Activated CD8-positive, alpha-beta memory T cell treated with anti-CD3 and anti-CD28 coated beads, Interleukin-2, amount 10 ng/mL, durations not matched to agents 7 days and 5 days (primary cell): Measurements from ENCODE around the gene FRMD8. TPM values are rescaled to one million over a fixed set of nuclear protein-coding genes. Genes with fewer than 3 reads are reported as not detected.
A peak's percentile ranks its signal among the peaks of the same experiment; 100 is the strongest.

ENCODE experiments used
- ATAC-seq: fragments of 150-1000 bp; cut with Tn5 transposase; one replicate; pipeline ENCODE4 v1.10.0; 2021; ENCODE audit warnings: moderate library complexity
- CTCF ChIA-PET: fragments of 350-600 bp; sonication (Branson Sonifier 250); formaldehyde crosslinking; loops from one replicate; lab custom pipeline; 2021; ENCODE audit warnings: antibody characterized with exemption; lab: Charles Lee
- DNase-seq: peaks from one replicate; pipeline ENCODE4 v3.0.0-alpha.2; 2020
- H3K27ac Mint-ChIP-seq: one replicate; pipeline ENCODE4 v1.8.0; 2021; ENCODE audit warnings: mild to moderate bottlenecking, mixed read lengths
- H3K27me3 Mint-ChIP-seq: one replicate; pipeline ENCODE4 v1.8.0; 2021; ENCODE audit warnings: mixed read lengths
- H3K36me3 Mint-ChIP-seq: one replicate; pipeline ENCODE4 v1.8.0; 2021; ENCODE audit warnings: mild to moderate bottlenecking, mixed read lengths
- H3K4me1 Mint-ChIP-seq: one replicate; pipeline ENCODE4 v1.8.0; 2021; ENCODE audit warnings: mixed read lengths
- H3K4me3 Mint-ChIP-seq: one replicate; pipeline ENCODE4 v1.8.0; 2021; ENCODE audit warnings: mild to moderate bottlenecking, moderate library complexity, mixed read lengths
- H3K9me3 Mint-ChIP-seq: one replicate; pipeline ENCODE4 v1.8.0; 2022; ENCODE audit warnings: low read depth, mixed read lengths
- total RNA-seq, 2 experiments: library from RNA; stranded (reverse); gene quantifications; one replicate each; pipeline ENCODE4 v1.2.3, GENCODE V29; 2021

The FRMD8 gene
- total RNA-seq, 2 experiments from 2014 or later: 52.0 to 56.7 TPM

DNA sequence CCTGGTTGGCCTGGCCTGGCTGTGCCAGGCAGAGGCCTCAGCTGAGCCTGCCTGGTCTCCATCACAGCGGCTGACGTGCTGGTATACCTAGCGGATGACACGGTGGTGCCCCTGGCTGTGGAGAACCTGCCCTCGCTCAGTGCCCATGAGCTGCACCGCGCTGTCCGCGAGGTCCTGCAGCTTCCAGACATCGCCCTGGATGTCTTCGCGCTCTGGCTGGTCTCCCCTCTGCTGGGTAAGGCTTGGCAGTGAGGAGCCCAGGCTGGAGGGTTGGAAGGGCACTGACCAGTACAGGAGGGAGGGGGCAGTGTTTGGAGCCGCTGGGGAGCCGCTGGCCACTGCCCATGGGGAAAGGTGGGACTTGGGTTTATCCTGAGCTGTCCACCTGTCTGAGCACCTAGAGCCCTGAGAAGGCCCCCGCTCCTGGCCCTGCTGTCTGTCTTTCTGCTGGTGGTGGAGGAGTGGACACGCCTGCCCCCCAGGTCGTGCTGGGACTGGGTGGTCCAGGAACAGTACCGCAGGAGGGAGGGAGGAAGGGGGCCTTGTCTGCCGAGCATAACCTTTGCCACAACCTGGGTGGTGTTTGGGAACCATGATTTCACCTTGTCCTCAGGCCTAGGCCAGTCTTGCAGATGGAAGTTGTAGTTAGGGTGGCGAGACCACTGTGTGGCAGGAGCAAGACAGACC, 3.0 kb downstream of the FRMD8 start:
- H3K4me3 Mint-ChIP-seq: no peak overlapping the region
- H3K4me1 Mint-ChIP-seq: peaks cover 52% of the 10 kb centered on the region
- peak overlapping the region; percentile 34 for H3K27ac Mint-ChIP-seq

DNA sequence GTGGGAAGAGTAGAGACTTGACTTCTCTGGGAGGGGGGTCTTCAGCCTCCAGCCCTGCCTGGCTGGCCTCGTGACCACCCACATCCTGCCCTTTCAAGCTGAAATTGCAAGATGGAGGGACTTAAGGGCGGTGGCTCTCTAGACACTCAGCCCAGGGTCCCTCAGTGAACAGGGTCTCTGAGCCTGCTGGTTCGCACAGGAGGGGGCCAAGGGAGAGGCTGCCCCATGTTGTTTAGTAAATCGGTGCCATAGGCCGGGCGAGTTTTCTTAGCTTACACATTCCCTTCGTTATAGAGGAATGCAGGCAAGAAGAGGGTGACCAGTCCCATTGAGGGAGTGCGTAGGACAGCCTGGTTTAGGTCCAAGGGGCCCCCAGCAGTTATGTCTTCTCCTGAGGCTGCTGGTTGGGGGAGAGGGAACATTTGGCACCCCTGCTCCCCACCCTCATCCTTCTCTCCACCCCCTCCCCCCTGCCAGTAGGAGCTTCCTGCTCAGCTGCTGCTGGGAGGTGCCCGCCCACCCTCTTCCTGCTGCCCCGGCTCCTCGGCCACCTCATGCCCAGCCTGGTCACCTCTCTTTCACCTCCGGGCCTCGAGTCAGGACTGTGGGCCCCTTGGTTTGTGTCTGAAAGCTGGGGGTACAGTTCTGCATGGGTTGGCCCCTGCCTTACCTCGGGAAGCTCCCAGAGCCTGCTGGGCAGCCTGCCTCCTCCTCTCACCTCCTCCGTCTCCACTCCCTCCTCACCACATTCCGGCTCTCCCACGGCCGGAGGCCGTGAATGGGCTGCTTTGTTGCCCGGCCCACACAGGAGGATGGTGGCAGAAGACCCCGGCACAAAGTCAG, 3.9 kb downstream of the FRMD8 start:
- CTCF ChIA-PET: interaction anchor here (0.9 to 4.0 kb wide), 3 partner anchors 19 to 119 kb away, joined by 3 to 24 read pairs (median 3); no protein-coding TSS in a partner anchor
- no peak overlapping the region for H3K4me3 Mint-ChIP-seq
- peaks cover 43% of the 10 kb centered on the region for H3K4me1 Mint-ChIP-seq
- H3K9me3 Mint-ChIP-seq: no peaks in the 10 kb centered on the region
- H3K27ac Mint-ChIP-seq: peak overlapping the region; percentile 5
- DNase-seq: no peak
- no peaks in the 10 kb centered on the region for H3K27me3 Mint-ChIP-seq
- peaks cover 7% of the 10 kb centered on the region for H3K36me3 Mint-ChIP-seq
- ATAC-seq: no peak

More for the DNA sequence above, 3.0 kb downstream of the FRMD8 start:
- H3K9me3 Mint-ChIP-seq: no peaks in the 10 kb centered on the region
- CTCF ChIA-PET: interaction anchor here (1.4 to 4.0 kb wide), 3 partner anchors 27 to 120 kb away, joined by 3 to 24 read pairs (median 6); no protein-coding TSS in a partner anchor
- H3K27me3 Mint-ChIP-seq: no peaks in the 10 kb centered on the region
- ATAC-seq (no peak), DNase-seq (no peak)
- peaks cover 7% of the 10 kb centered on the region for H3K36me3 Mint-ChIP-seq

DNA sequence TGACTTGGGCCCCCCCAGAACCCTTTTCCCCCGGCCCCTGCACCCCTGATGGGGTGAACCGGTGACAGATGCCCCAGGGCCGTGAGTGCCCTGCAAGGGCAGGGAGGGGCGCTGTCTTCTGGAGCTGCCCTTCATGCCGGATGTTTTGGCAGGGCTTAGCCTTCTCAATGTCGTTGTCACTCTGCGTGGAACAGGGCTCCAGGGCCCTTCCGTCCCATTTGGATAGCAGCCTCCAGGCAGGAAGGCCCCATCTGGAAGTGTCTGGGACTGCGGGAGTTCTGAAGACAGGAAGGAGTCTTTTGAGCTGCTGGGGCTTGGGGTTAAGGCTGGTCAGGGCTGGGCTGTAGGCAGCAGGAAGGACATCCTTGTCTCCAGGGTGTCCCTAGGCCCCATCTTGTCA, 4.6 kb downstream of the FRMD8 start:
- Mint-ChIP-seq H3K27ac (no peak overlapping the region), H3K4me3 (no peak overlapping the region), H3K27me3 (no peaks in the 10 kb centered on the region), H3K36me3 (peaks cover 7% of the 10 kb centered on the region), H3K4me1 (peaks cover 37% of the 10 kb centered on the region), H3K9me3 (no peaks in the 10 kb centered on the region)
- ATAC-seq: no peak
- CTCF ChIA-PET: interaction anchor here (0.8 to 1.4 kb wide), 3 partner anchors 18 to 135 kb away, joined by 3 read pairs; no protein-coding TSS in a partner anchor
- DNase-seq: no peak

DNA sequence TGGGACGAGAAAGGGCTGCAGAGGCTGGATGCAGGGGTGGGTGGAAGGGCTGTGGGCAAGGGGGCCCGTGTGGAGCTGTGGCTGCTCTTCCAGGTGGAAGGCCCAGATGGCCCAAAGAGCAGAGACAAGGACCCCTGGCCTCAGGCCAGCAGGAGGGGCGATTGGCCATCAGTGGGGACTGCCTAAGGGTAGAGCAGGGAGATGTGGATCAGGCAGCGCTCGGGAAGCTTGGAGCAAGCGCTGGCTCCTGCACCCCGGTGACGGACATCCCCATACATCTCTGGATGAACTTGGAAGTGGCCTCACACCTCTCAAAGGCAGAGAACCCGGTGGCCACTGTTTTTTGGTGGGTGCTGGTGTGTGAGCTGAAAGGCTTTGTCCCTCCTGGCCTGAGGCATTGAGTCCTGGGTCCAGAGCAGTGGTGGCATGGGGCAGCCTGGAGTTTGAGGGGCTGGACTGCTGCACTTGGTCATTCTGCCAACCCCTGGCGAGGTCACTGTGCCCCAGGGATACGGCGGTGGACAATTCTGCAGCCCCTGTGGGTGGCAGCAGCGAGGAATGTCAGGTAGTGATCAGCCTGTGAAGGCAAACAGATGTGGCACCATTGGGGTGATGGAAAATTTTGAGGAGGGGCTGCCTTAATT, 5.9 kb downstream of the FRMD8 start:
- no peaks in the 10 kb centered on the region for H3K9me3 Mint-ChIP-seq
- peaks cover 30% of the 10 kb centered on the region for H3K4me1 Mint-ChIP-seq
- ATAC-seq (no peak), DNase-seq (no peak)
- H3K27ac Mint-ChIP-seq: no peak overlapping the region
- peaks cover 9% of the 10 kb centered on the region for H3K36me3 Mint-ChIP-seq
- no peaks in the 10 kb centered on the region for H3K27me3 Mint-ChIP-seq
- no peak overlapping the region for H3K4me3 Mint-ChIP-seq
- CTCF ChIA-PET: interaction anchor here (1.2 kb wide), 1 partner anchor 187 kb away, joined by 3 read pairs; no protein-coding TSS in a partner anchor

DNA sequence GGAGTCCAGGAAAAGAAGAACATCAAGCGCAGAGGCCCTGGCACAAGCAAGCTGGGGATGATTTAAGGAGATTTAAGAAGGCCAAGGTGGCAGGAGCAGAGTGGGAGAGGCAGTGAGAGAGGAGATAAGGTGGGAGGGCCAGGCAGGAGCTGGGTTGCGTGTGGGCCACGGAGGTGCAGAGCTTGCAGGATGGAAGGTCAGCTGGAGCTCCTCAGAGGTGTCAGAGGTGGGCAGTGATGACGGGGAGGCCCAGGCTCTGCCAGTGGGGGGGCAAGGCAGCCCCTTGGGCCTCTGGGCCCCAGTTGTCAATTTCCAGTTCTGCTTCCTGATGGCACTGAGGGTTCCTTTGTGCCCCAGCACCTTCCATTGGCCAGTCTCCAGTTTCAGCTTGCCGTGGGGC, 6.5 kb downstream of the FRMD8 start:
- ATAC-seq (no peak), DNase-seq (no peak)
- Mint-ChIP-seq H3K9me3 (no peaks in the 10 kb centered on the region), H3K36me3 (peaks cover 11% of the 10 kb centered on the region), H3K27me3 (no peaks in the 10 kb centered on the region), H3K4me3 (no peak overlapping the region), H3K27ac (no peak overlapping the region), H3K4me1 (peaks cover 27% of the 10 kb centered on the region)
- CTCF ChIA-PET: interaction anchor here (0.6 to 1.2 kb wide), 2 partner anchors 76 to 188 kb away, joined by 3 read pairs; no protein-coding TSS in a partner anchor

DNA sequence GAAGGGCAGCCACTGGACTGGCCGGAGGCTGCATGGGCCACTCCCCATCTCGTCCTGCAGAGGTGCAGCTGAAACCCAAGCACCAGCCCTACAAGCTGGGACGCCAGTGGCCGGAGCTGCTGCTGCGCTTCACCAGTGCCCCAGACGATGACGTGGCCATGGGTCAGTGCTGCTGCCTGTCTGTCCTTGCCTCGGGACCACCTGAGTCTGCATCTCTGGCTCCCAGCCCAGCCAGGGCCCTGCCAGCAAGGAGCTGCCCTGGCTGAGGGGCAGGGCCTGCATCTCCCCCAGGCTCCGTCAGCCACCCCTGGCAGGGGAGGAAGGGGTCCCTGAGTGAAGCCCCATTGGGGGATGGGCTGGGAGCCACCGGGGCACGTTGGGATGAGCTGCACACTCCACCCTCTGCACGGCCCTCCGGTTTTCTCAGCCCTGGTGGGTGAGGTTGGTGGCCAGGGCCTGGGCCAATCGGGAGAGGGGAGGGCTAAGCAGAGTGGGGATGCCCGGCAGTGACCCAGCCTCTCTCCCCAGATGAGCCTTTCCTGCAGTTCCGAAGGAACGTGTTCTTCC, 7.2 kb downstream of the FRMD8 start:
- H3K4me1 Mint-ChIP-seq: peaks cover 21% of the 10 kb centered on the region
- H3K4me3 Mint-ChIP-seq: no peak overlapping the region
- no peak for ATAC-seq
- DNase-seq: no peak
- no peak overlapping the region for H3K27ac Mint-ChIP-seq
- H3K9me3 Mint-ChIP-seq: no peaks in the 10 kb centered on the region
- no peaks in the 10 kb centered on the region for H3K27me3 Mint-ChIP-seq
- CTCF ChIA-PET: interaction anchor here (0.6 kb wide), 1 partner anchor 75 kb away, joined by 3 read pairs; no protein-coding TSS in a partner anchor
- peaks cover 10% of the 10 kb centered on the region for H3K36me3 Mint-ChIP-seq

GRCh38 chr11:65394125-65394536, 7.7 kb downstream of the FRMD8 start:
- peaks cover 9% of the 10 kb centered on the region for H3K36me3 Mint-ChIP-seq
- no peak overlapping the region for H3K27ac Mint-ChIP-seq
- no peaks in the 10 kb centered on the region for H3K9me3 Mint-ChIP-seq
- no peak overlapping the region for H3K4me3 Mint-ChIP-seq
- DNase-seq: no peak
- no peak for ATAC-seq
- H3K27me3 Mint-ChIP-seq: no peaks in the 10 kb centered on the region
- peaks cover 15% of the 10 kb centered on the region for H3K4me1 Mint-ChIP-seq
- CTCF ChIA-PET: no interaction called here

GRCh38 chr11:65395961-65396530, 9.6 kb downstream of the FRMD8 start:
- DNase-seq (no peak), ATAC-seq (no peak)
- no peak overlapping the region for H3K27ac Mint-ChIP-seq
- no peak overlapping the region for H3K4me3 Mint-ChIP-seq
- no peaks in the 10 kb centered on the region for H3K27me3 Mint-ChIP-seq
- CTCF ChIA-PET: no interaction called here
- H3K36me3 Mint-ChIP-seq: peaks cover 10% of the 10 kb centered on the region
- H3K4me1 Mint-ChIP-seq: peaks cover 2% of the 10 kb centered on the region
- H3K9me3 Mint-ChIP-seq: no peaks in the 10 kb centered on the region

- Mint-ChIP-seq H3K9me3 (no peaks in the 10 kb centered on the region), H3K27ac (no peak overlapping the region), H3K4me3 (no peak overlapping the region), H3K27me3 (no peaks in the 10 kb centered on the region), H3K36me3 (peaks cover 10% of the 10 kb centered on the region), H3K4me1 (no peaks in the 10 kb centered on the region)
- no peak for DNase-seq
- CTCF ChIA-PET: interaction anchor here (1.1 to 1.2 kb wide), 2 partner anchors 19 to 114 kb away, joined by 3 read pairs; no protein-coding TSS in a partner anchor
- ATAC-seq: no peak
Measured at GRCh38 chr11:65396769-65397745, 10.6 kb downstream of the FRMD8 start.

DNA sequence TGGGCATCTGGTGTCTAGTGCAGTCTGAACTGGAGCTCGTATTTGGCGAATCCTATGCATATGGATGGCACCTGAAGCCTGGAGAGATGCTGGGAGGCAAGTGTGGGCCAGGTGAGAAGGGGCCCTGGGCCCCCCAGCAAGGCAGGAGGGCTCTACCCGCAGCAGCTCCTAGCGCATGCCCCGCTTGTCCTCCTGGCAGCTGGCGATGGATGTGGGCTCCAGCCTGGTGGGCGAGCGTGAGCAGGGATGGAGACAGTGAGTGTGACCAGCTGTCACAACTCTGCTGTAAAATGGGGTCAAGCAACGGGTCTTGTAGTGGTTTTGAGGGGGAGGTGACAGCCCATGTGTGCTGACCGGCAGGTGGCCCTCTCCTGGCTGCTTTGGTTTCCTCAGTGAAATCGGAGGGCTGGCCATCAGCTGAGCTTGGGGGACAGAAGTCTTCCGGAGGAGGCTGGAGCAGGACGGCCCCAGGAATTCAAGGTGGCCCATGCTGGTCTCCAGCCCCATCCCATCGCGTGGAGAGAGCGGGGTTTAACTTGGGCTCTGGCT, 12.0 kb downstream of the FRMD8 start:
- CTCF ChIA-PET: interaction anchor here (1.2 kb wide), 1 partner anchor 16 kb away, joined by 3 read pairs; the partner anchor contains the start of gene SLC25A45
- Mint-ChIP-seq H3K4me1 (no peaks in the 10 kb centered on the region), H3K27ac (no peak overlapping the region), H3K4me3 (no peak overlapping the region), H3K36me3 (peaks cover 16% of the 10 kb centered on the region), H3K9me3 (no peaks in the 10 kb centered on the region), H3K27me3 (no peaks in the 10 kb centered on the region)
- ATAC-seq (no peak), DNase-seq (no peak)

- DNase-seq (no peak), ATAC-seq (no peak)
- Mint-ChIP-seq H3K4me3 (no peak overlapping the region), H3K27ac (no peak overlapping the region), H3K4me1 (no peaks in the 10 kb centered on the region), H3K36me3 (peaks cover 17% of the 10 kb centered on the region), H3K27me3 (no peaks in the 10 kb centered on the region), H3K9me3 (no peaks in the 10 kb centered on the region)
- CTCF ChIA-PET: interaction anchor here (0.7 kb wide), 1 partner anchor 216 kb away, joined by 4 read pairs; no protein-coding TSS in a partner anchor
Measured at GRCh38 chr11:65399249-65399648, 12.8 kb downstream of the FRMD8 start.
